Measurements from ENCODE around the gene SCYGR3. TPM values are rescaled to one million over a fixed set of nuclear protein-coding genes. Genes with fewer than 3 reads are reported as not detected.

Gene SCYGR3
- total RNA-seq, 2 donors from 2014 or later, result not detected

DNA sequence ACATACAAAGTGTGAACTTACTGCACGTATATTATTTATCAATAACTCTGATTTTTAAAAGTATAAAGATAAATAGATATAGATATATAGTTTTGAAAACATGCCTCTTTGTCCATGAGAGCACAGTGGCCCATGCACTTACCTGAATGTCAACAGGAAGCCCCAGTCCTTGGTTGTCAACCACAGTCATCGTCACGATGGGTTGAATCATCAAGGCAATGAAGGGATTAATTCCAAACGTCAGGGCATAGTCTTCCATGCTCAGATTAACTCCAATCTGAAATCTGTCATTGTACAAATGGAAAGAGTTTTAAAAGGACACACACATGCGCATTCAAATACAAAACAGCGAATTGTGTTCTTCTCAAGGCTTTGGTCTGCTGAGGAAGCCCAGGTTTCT is 18.2 kb upstream of the SCYGR3 start:
- Histone ChIP-seq H3K4me3 (no peak overlapping the region), H3K27me3 (replicated peaks; ENCODE audit: insufficient read depth) (no peaks in the 10 kb centered on the region), H3K4me1 (ENCODE audit: control insufficient read depth in 1 of 2, low read depth in 2 of 2) (no peaks in the 10 kb centered on the region), H3K9me3 (no peaks in the 10 kb centered on the region), H3K27ac (no peak overlapping the region), H3K36me3 (no peaks in the 10 kb centered on the region)
- TF ChIP-seq, protein P1, sequence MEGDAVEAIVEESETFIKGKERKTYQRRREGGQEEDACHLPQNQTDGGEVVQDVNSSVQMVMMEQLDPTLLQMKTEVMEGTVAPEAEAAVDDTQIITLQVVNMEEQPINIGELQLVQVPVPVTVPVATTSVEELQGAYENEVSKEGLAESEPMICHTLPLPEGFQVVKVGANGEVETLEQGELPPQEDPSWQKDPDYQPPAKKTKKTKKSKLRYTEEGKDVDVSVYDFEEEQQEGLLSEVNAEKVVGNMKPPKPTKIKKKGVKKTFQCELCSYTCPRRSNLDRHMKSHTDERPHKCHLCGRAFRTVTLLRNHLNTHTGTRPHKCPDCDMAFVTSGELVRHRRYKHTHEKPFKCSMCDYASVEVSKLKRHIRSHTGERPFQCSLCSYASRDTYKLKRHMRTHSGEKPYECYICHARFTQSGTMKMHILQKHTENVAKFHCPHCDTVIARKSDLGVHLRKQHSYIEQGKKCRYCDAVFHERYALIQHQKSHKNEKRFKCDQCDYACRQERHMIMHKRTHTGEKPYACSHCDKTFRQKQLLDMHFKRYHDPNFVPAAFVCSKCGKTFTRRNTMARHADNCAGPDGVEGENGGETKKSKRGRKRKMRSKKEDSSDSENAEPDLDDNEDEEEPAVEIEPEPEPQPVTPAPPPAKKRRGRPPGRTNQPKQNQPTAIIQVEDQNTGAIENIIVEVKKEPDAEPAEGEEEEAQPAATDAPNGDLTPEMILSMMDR (IDR thresholded peaks at IDR 0.05), result no peak
- ATAC-seq (ENCODE audit: insufficient number of reproducible peaks, low FRiP score, low read depth), result no peak
- no peak for DNase-seq (ENCODE audit: low spot score)

DNA sequence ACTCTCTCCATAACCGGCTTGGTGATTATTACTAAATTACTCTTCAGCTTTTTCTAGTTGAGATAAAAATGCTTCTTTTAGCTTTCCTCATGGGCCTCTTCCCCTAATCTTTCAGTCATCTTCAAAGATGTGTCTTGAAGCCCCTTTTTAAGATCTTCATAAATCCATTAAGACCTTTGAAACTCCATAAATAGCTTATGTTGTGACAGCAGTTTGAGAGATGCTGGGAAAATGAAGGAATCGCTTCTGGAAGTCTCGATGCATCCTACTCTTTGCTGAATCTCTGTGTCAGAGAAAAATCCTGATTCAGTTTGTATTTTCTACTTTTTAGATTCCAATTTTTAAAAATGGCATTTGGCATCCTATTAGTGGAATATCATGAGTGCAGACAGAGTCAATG is 15.7 kb upstream of the SCYGR3 start:
- DNase-seq (ENCODE audit: low spot score) (no peak), ATAC-seq (ENCODE audit: insufficient number of reproducible peaks, low FRiP score, low read depth) (no peak)
- Histone ChIP-seq H3K4me1 (ENCODE audit: control insufficient read depth in 1 of 2, low read depth in 2 of 2) (no peaks in the 10 kb centered on the region), H3K9me3 (no peaks in the 10 kb centered on the region), H3K4me3 (no peak overlapping the region), H3K27ac (no peak overlapping the region), H3K36me3 (no peaks in the 10 kb centered on the region), H3K27me3 (replicated peaks; ENCODE audit: insufficient read depth) (no peaks in the 10 kb centered on the region)
- TF ChIP-seq, protein P1 (IDR thresholded peaks at IDR 0.05), result no peak

DNA sequence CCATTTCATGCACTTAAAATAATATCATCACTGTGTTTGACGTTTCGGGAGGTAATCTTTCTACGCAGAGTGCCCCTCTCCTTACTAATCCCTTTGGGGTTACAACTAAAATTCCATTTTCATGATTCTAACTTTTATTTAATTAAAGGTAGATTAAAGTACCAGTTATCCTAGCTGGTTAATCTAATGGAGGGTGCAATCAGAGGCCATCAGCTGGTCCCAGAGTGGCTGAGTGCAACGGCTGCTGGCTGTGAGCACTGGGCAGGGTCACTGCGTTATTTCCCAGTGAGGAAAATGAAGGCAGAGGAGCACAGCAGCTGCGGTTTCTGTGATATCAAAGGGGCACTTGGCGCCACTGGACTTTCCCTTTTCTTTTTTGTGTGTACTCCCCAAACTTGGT is 14.8 kb upstream of the SCYGR3 start:
- DNase-seq (ENCODE audit: low spot score) (no peak), ATAC-seq (ENCODE audit: insufficient number of reproducible peaks, low FRiP score, low read depth) (no peak)
- Histone ChIP-seq H3K27ac (no peak overlapping the region), H3K4me1 (ENCODE audit: control insufficient read depth in 1 of 2, low read depth in 2 of 2) (no peaks in the 10 kb centered on the region), H3K36me3 (no peaks in the 10 kb centered on the region), H3K27me3 (replicated peaks; ENCODE audit: insufficient read depth) (no peaks in the 10 kb centered on the region), H3K4me3 (no peak overlapping the region), H3K9me3 (no peaks in the 10 kb centered on the region)
- TF ChIP-seq, protein P1 (IDR thresholded peaks at IDR 0.05), result no peak

DNA sequence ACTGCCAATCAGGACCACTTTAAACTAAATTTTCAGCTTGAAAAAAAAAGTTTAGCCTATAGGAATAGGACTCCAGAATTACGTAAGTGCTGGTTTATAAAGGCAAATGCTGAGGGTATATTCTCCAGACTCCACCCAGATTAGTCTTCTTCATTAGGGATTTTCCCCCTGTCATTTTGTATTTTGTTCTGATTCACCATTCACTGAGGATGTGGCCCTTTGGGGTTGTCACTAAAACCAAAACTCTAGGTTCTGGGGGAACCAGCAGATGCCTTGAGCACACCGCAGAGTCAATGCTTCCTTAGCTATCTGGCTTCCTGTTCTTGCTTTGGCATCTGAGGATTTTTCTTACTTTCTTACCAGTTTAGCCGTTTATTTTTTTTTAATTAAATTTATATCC is 13.1 kb upstream of the SCYGR3 start:
- DNase-seq (ENCODE audit: low spot score) (no peak), ATAC-seq (ENCODE audit: insufficient number of reproducible peaks, low FRiP score, low read depth) (no peak)
- Histone ChIP-seq H3K4me1 (ENCODE audit: control insufficient read depth in 1 of 2, low read depth in 2 of 2) (no peaks in the 10 kb centered on the region), H3K27me3 (replicated peaks; ENCODE audit: insufficient read depth) (no peaks in the 10 kb centered on the region), H3K9me3 (no peaks in the 10 kb centered on the region), H3K27ac (no peak overlapping the region), H3K36me3 (no peaks in the 10 kb centered on the region), H3K4me3 (no peak overlapping the region)
- TF ChIP-seq, protein P1 (IDR thresholded peaks at IDR 0.05), result no peak

DNA sequence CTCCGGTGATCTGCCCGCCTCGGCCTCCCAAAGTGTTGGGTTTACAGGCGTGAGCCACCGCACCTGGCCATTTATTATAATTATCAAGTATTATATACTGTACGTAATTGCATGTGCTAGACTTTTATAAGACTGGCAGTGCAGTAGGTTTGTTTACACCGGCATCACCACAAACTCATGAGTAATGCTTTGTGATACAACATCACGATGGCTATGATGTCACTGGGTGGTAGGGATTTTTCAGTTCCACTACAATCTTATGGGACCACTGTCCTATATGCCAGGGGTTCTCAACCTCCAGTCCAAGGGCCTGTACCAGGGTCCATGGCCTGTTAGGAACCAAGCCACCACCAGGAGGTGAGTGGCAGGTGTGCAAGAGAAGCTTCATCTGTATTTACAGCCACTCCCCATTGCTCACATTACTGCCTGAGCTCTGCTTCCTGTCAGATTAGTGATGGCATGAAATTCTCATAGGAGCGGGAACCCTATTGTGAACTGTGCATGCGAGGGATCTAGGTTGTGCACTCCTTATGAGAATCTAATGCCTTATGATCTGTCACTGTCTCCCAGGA is 12.0 kb upstream of the SCYGR3 start:
- no peak for DNase-seq (ENCODE audit: low spot score)
- no peaks in the 10 kb centered on the region for H3K36me3 ChIP-seq

More for the DNA sequence above, 12.0 kb upstream of the SCYGR3 start:
- Histone ChIP-seq H3K9me3 (no peaks in the 10 kb centered on the region), H3K27ac (no peak overlapping the region), H3K27me3 (replicated peaks; ENCODE audit: insufficient read depth) (no peaks in the 10 kb centered on the region), H3K4me3 (no peak overlapping the region), H3K4me1 (ENCODE audit: control insufficient read depth in 1 of 2, low read depth in 2 of 2) (no peaks in the 10 kb centered on the region)
- TF ChIP-seq, protein P1 (IDR thresholded peaks at IDR 0.05), result no peak
- ATAC-seq (ENCODE audit: insufficient number of reproducible peaks, low FRiP score, low read depth), result no peak

Data from thoracic aorta (tissue), 2 donors.